ENCODE results near the gene CER1. TPM values are rescaled to one million over a fixed set of nuclear protein-coding genes. Genes with fewer than 3 reads are reported as not detected.
A peak's percentile ranks its signal among the peaks of the same experiment; 100 is the strongest.

Gene CER1
- total RNA-seq, 4 donors from 2014 or later, result 0.61 to 0.97 TPM; not detected in 2

DNA sequence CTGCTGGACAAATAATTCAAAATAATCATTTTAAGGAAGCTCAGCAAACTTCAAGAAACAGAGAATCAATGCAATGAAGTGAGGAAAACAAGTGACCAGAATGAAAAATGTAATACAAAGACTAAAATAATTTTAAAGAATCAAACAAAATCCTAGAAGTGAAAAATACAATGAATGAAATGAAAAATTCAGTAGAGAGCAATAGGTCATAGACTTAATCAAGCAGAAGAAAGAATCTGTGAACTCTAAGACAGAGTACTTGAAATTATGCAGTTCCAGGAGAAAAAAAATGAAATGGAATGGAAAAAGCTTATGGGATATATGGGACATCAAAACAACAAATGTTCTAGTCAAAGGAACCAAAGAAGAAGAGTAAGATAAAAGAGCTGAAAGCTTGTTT is 17.5 kb downstream of the CER1 start:
- H3K36me3 ChIP-seq, result no peaks in the 10 kb centered on the region
- DNase-seq, result no peak
- no peaks in the 10 kb centered on the region for H3K4me1 ChIP-seq
- H3K4me3 ChIP-seq, result no peak overlapping the region
- peaks cover 0 to 17% of the 10 kb centered on the region in 2 donors for H3K9me3 ChIP-seq
- H3K27me3 ChIP-seq, result no peaks in the 10 kb centered on the region
- no peak for TF ChIP-seq POLR2A (IDR thresholded peaks at IDR 0.05)
- intact Hi-C loops (cut with DNase I; ENCODE audit: low total_unique reads), result no loop called here
- H3K27ac ChIP-seq, result no peak overlapping the region

DNA sequence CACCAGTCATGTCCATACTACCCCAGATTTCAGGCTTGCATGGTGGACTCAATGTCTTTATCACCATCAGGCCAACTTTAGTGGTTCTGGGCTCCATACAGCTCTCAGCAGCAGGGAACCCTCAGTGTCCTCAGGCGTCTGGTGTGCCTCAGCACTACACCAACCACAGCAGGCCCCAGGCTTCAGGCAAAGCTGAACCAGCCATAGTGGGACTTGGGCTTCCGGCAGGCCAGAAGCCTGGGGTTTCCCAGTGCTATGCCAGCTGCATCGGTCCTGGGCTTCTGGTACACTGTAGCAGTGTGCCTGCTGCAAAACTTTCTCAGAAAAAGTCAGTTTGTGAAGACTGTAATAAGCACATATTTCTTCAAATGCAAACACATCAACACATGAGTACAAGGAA is 18.3 kb downstream of the CER1 start:
- no peaks in the 10 kb centered on the region for H3K27me3 ChIP-seq
- intact Hi-C loops (cut with DNase I; ENCODE audit: low total_unique reads), result no loop called here
- no peak overlapping the region for H3K27ac ChIP-seq
- no peaks in the 10 kb centered on the region for H3K4me1 ChIP-seq
- no peaks in the 10 kb centered on the region for H3K36me3 ChIP-seq
- DNase-seq, result no peak
- H3K9me3 ChIP-seq, result peaks cover 0 to 17% of the 10 kb centered on the region in 2 donors
- no peak overlapping the region for H3K4me3 ChIP-seq
- TF ChIP-seq, protein P1, sequence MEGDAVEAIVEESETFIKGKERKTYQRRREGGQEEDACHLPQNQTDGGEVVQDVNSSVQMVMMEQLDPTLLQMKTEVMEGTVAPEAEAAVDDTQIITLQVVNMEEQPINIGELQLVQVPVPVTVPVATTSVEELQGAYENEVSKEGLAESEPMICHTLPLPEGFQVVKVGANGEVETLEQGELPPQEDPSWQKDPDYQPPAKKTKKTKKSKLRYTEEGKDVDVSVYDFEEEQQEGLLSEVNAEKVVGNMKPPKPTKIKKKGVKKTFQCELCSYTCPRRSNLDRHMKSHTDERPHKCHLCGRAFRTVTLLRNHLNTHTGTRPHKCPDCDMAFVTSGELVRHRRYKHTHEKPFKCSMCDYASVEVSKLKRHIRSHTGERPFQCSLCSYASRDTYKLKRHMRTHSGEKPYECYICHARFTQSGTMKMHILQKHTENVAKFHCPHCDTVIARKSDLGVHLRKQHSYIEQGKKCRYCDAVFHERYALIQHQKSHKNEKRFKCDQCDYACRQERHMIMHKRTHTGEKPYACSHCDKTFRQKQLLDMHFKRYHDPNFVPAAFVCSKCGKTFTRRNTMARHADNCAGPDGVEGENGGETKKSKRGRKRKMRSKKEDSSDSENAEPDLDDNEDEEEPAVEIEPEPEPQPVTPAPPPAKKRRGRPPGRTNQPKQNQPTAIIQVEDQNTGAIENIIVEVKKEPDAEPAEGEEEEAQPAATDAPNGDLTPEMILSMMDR (IDR thresholded peaks at IDR 0.05), result no peak
- no peak for TF ChIP-seq POLR2A (IDR thresholded peaks at IDR 0.05)

DNA sequence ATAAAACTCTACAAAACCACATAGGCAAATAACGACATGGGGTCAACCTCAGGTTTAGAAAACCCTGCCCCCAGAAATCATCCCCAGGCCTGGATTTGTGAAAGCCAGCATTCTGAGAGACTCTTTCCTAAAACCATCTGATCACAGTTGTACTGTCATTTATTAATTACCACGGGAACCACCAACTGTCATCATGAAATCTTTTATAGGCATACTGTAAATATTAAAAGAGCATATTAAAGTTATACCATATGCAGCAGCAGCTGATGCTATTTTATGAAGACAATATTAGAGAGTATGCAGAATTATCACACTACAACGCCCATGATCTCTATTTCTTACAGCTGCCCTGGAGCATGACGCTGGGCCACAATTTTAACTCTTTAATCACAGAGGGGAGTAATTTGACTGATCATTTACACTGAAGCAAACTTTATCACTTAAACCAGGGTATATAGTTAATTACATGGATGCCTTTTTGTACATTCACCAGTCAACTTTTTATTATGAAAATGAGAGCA is 20.3 kb downstream of the CER1 start:
- Histone ChIP-seq H3K36me3 (no peaks in the 10 kb centered on the region), H3K27ac (no peak overlapping the region), H3K27me3 (no peaks in the 10 kb centered on the region), H3K4me3 (no peak overlapping the region), H3K4me1 (no peaks in the 10 kb centered on the region), H3K9me3 (peaks cover 0 to 17% of the 10 kb centered on the region in 2 donors)
- no peak for DNase-seq
- TF ChIP-seq, protein P1 (IDR thresholded peaks at IDR 0.05), result no peak
- no peak for TF ChIP-seq POLR2A (IDR thresholded peaks at IDR 0.05)
- intact Hi-C loops (cut with DNase I; ENCODE audit: low total_unique reads), result no loop called here

DNA sequence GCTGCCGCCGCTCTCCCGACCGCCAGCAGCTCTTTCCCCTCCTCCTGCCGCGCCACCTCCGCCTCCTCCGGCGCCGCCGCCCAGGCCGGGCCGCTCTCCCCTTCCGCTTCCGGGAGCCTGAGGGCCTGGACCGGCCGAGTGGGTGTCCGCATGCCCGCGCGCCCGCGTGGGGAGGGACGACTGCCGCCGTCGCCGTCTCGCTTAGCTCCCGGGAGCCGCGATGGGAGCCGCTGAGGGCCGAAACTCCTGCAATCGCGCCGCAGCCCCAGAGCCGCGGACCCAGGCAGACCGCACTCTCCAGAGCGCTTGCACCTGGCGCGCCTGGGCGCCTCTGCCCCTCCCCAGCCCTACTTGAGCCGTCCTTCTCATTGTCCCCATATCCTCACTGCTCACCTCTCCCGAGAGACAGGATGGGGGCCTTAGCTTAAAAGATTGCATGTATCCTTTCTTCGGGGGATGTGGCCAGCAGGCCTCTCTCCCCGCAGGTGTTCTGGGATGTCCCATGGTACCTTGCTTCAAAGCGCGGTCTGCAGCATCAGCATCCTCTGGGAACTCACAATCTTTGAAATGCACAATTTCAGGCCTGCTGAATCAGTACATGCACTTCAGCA is 29.2 kb downstream of the CER1 start, which contains the start of gene ZDHHC21:
ZDHHC21 (minus strand) TSS at position 182 of the 611 bp plus-strand sequence. CDS start 19,092 bp downstream, outside the sequence.
- H3K4me1 ChIP-seq, result peaks cover 0 to 6% of the 10 kb centered on the region in 2 donors
- H3K9me3 ChIP-seq, result no peaks in the 10 kb centered on the region
- intact Hi-C loops (cut with DNase I; ENCODE audit: low total_unique reads), result no loop called here
- H3K36me3 ChIP-seq, result no peaks in the 10 kb centered on the region
- H3K27me3 ChIP-seq, result no peaks in the 10 kb centered on the region
- peak within 1 kb of the TSS; percentile 32 to 57 for H3K27ac ChIP-seq
- TF ChIP-seq, protein P1 (IDR thresholded peaks at IDR 0.05), result no peak
- peak in 1 of 2 donors; percentile 33 for TF ChIP-seq POLR2A (IDR thresholded peaks at IDR 0.05)
- peak within 1 kb of the TSS; percentile 71 to 78 for H3K4me3 ChIP-seq
- peak; percentile 43 to 59 for DNase-seq

DNA sequence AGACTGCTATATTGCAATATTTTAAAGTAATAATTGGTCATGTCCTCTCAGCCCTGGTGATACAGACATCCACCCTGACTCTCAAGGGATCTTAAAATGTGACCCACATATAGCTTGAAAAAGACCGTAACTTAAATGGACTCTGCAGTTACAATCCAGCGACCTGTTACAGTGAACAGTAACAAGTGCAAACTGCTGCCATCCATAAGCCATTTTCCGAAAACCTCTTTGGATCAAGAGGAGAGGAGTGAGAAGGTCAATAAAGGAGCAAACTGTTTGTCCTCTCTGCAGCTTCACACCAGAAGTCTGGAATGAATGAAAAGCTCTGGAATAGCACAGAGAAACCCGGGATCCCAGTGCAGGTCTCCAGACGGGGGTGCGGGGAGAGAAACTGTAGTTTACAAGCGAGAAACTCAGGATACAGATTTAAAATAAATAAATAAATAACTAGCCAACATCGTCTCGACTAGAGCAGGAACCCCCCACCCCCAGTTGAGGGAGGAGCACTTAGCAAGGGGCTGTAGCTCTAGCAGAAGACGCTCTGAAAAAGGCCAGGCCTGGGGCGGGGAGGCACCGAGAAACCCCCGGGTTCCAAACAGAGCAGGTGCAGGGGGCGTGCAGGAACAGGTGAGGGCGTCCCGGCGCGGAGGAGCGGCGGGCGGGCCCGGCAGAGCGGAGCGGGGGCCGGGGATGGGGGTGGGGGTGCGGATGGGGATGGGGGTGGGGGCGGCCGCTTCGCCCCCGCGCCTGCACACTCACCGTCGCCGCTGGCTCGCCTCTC is 29.9 kb downstream of the CER1 start:
- H3K4me3 ChIP-seq, result peak overlapping the region; percentile 71 to 78
- intact Hi-C loops (cut with DNase I; ENCODE audit: low total_unique reads), result no loop called here
- peaks cover 0 to 6% of the 10 kb centered on the region in 2 donors for H3K4me1 ChIP-seq
- H3K9me3 ChIP-seq, result no peaks in the 10 kb centered on the region
- TF ChIP-seq, protein P1 (IDR thresholded peaks at IDR 0.05), result no peak
- no peak for TF ChIP-seq POLR2A (IDR thresholded peaks at IDR 0.05)
- no peaks in the 10 kb centered on the region for H3K27me3 ChIP-seq
- no peaks in the 10 kb centered on the region for H3K36me3 ChIP-seq
- peak overlapping the region; percentile 32 to 57 for H3K27ac ChIP-seq
- DNase-seq, result peak; percentile 19 to 20

All from uterus (tissue), 4 donors.